Neural cell (in vitro differentiated cells): Measurements from ENCODE around the gene GZMH. TPM values are rescaled to one million over a fixed set of nuclear protein-coding genes. Genes with fewer than 3 reads are reported as not detected.

Experiments
- H2AFZ ChIP-seq: fragments of 200-600, 300-800 bp; sonication (generic), shearing (Covaris generic); 2 replicates; pipeline ENCODE4 v1.6.0; 2014; ENCODE audit warnings: low read depth, mild to moderate bottlenecking, antibody characterized with exemption, low read length, moderate library complexity
- H3F3A ChIP-seq: fragments of 200-600 bp; shearing (Covaris generic); 2 replicates; pipeline ENCODE4 v1.6.1; 2016; ENCODE audit warnings: mild to moderate bottlenecking, moderate library complexity, mixed read lengths, antibody characterized with exemption, low read length; ENCODE audit not compliant: insufficient read depth, poor library complexity, severe bottlenecking
- H3K27ac ChIP-seq: fragments of 200-600, 300-800 bp; sonication (generic), shearing (Covaris generic); 2 replicates; pipeline ENCODE4 v1.5.1; 2014; ENCODE audit warnings: mild to moderate bottlenecking, low read length, moderate library complexity
- H3K27me3 ChIP-seq: fragments of 300-800, 200-600 bp; sonication (generic), shearing (Covaris generic); 2 replicates; pipeline ENCODE4 v1.6.0; 2014; ENCODE audit warnings: mild to moderate bottlenecking, low read depth, low read length, moderate library complexity; ENCODE audit not compliant: insufficient read depth
- H3K36me3 ChIP-seq: fragments of 300-800, 200-600 bp; sonication (generic), shearing (Covaris generic); 2 replicates; pipeline ENCODE4 v1.5.1; 2014; ENCODE audit warnings: mild to moderate bottlenecking, antibody characterized with exemption, low read length, moderate library complexity; ENCODE audit not compliant: insufficient read depth
- H3K4me2 ChIP-seq: fragments of 300-800, 200-600 bp; sonication (generic), shearing (Covaris generic); 2 replicates; pipeline ENCODE4 v1.6.0; 2014; ENCODE audit warnings: mild to moderate bottlenecking, low read length
- H3K4me3 ChIP-seq: fragments of 300-800, 200-600 bp; sonication (generic), shearing (Covaris generic); 2 replicates; pipeline ENCODE4 v1.5.1; 2014; ENCODE audit warnings: mild to moderate bottlenecking, low read length, moderate library complexity
- H3K79me2 ChIP-seq: fragments of 200-600 bp; shearing (Covaris generic); replicated peaks from 2 replicates; pipeline ENCODE4 v1.6.0; 2014; ENCODE audit warnings: mild to moderate bottlenecking, low read length, moderate library complexity; ENCODE audit not compliant: insufficient read depth
- H3K9ac ChIP-seq: fragments of 300-800, 200-600 bp; sonication (generic), shearing (Covaris generic); 2 replicates; pipeline ENCODE4 v1.6.1; 2016; ENCODE audit warnings: mild to moderate bottlenecking, low read length, mixed read lengths
- H3K9me2 ChIP-seq: fragments of 200-600 bp; shearing (Covaris generic); 2 replicates; pipeline ENCODE4 v1.6.1; 2016; ENCODE audit warnings: mild to moderate bottlenecking, low read length, mixed read lengths; ENCODE audit not compliant: insufficient read depth
- H3K9me3 ChIP-seq: fragments of 200-600, 300-800 bp; sonication (generic), shearing (Covaris generic); 2 replicates; pipeline ENCODE4 v1.6.1; 2016; ENCODE audit warnings: mild to moderate bottlenecking, mixed run types, low read length, moderate library complexity, mixed read lengths
- H4K20me1 ChIP-seq: fragments of 200-600 bp; shearing (Covaris generic); 2 replicates; pipeline ENCODE4 v1.6.1; 2016; ENCODE audit warnings: mild to moderate bottlenecking, mixed run types; ENCODE audit not compliant: insufficient read depth
- EP300 ChIP-seq: fragments of 450-650 bp; conservative IDR thresholded peaks from 2 replicates; pipeline ENCODE4 v1.6.1; 2014; ENCODE audit warnings: antibody characterized with exemption, mild to moderate bottlenecking, moderate library complexity; ENCODE audit not compliant: poor library complexity, severe bottlenecking
- EZH2 ChIP-seq: fragments of 200-600, 300-800 bp; shearing (Covaris generic), sonication (generic); IDR thresholded peaks from 2 replicates; pipeline ENCODE4 v1.6.1; 2014; ENCODE audit warnings: antibody characterized with exemption, low read length, borderline replicate concordance, mild to moderate bottlenecking; ENCODE audit not compliant: insufficient read depth, poor library complexity, severe bottlenecking
- MXI1 ChIP-seq: fragments of 450-650 bp; conservative IDR thresholded peaks from 2 replicates; pipeline ENCODE4 v1.6.1; 2014; ENCODE audit warnings: antibody characterized with exemption, mild to moderate bottlenecking; ENCODE audit not compliant: poor library complexity, severe bottlenecking
- POLR2AphosphoS5 ChIP-seq: IDR thresholded peaks from 2 replicates; pipeline ENCODE4 v1.6.1; 2012
- RAD21 ChIP-seq: fragments of 450-650 bp; conservative IDR thresholded peaks from 2 replicates; pipeline ENCODE4 v1.6.1; 2014; ENCODE audit warnings: antibody characterized with exemption, mild to moderate bottlenecking, moderate library complexity
- SMC3 ChIP-seq: fragments of 450-650 bp; conservative IDR thresholded peaks from 2 replicates; pipeline ENCODE4 v1.6.1; 2014; ENCODE audit warnings: antibody characterized with exemption, mild to moderate bottlenecking, moderate library complexity; ENCODE audit not compliant: poor library complexity
- TAF1 ChIP-seq: IDR thresholded peaks from 2 replicates; pipeline ENCODE4 v1.6.1; 2012; ENCODE audit warnings: low read depth
- polyA plus RNA-seq: library from polyadenylated mRNA; depleted of rRNA; stranded (reverse); fragments of >200 nt; gene quantifications from 2 replicates; pipeline ENCODE4 v1.2.3, GENCODE V29; 2014
- TF ChIP-seq, protein P1 (sequence below): IDR thresholded peaks from 2 replicates; pipeline ENCODE4 v1.6.1; 2012; ENCODE audit warnings: borderline replicate concordance
- TF ChIP-seq, protein P2 (sequence below): fragments of 450-650 bp; IDR thresholded peaks from 2 replicates; pipeline ENCODE4 v1.5.1; 2014; ENCODE audit warnings: antibody characterized with exemption, mild to moderate bottlenecking, moderate library complexity; ENCODE audit not compliant: poor library complexity, severe bottlenecking

GZMH gene
- polyA plus RNA-seq, 1 donor from 2014 or later: not detected

DNA sequence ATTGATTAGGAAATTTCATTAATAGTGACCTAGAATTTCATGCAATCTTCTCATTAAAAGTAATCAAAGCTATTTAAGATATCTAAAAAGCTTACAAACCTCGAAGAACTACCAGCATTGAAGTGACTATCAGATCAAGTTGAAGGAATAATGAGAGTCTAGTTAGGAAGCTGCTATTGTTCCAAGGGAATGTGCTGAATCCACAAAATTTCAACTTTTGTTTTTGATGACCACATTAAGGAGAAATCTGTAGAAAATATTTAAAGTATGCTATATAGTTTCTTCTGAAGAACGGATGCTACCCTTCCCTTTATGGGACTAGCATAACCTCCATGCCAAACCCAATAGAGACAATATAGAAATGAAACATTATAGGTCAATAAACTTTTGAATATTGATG is 30.9 kb downstream of the GZMH start:
- Histone ChIP-seq H4K20me1 (no peaks in the 10 kb centered on the region), H3K4me2 (no peak overlapping the region), H3K9me3 (no peaks in the 10 kb centered on the region), H3K27ac (no peak overlapping the region), H3K4me3 (no peak overlapping the region), H3K79me2 (no peaks in the 10 kb centered on the region), H3K27me3 (no peaks in the 10 kb centered on the region), H3K9me2 (no peaks in the 10 kb centered on the region), H3K9ac (no peak overlapping the region), H3K36me3 (no peaks in the 10 kb centered on the region), H3F3A (no peaks in the 10 kb centered on the region), H2AFZ (no peak overlapping the region)
- TF ChIP-seq POLR2AphosphoS5 (no peak), MXI1 (no peak), RAD21 (no peak), SMC3 (no peak), EP300 (no peak), EZH2 (no peak), TAF1 (no peak)
- TF ChIP-seq, protein P1, sequence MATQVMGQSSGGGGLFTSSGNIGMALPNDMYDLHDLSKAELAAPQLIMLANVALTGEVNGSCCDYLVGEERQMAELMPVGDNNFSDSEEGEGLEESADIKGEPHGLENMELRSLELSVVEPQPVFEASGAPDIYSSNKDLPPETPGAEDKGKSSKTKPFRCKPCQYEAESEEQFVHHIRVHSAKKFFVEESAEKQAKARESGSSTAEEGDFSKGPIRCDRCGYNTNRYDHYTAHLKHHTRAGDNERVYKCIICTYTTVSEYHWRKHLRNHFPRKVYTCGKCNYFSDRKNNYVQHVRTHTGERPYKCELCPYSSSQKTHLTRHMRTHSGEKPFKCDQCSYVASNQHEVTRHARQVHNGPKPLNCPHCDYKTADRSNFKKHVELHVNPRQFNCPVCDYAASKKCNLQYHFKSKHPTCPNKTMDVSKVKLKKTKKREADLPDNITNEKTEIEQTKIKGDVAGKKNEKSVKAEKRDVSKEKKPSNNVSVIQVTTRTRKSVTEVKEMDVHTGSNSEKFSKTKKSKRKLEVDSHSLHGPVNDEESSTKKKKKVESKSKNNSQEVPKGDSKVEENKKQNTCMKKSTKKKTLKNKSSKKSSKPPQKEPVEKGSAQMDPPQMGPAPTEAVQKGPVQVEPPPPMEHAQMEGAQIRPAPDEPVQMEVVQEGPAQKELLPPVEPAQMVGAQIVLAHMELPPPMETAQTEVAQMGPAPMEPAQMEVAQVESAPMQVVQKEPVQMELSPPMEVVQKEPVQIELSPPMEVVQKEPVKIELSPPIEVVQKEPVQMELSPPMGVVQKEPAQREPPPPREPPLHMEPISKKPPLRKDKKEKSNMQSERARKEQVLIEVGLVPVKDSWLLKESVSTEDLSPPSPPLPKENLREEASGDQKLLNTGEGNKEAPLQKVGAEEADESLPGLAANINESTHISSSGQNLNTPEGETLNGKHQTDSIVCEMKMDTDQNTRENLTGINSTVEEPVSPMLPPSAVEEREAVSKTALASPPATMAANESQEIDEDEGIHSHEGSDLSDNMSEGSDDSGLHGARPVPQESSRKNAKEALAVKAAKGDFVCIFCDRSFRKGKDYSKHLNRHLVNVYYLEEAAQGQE: no peak
- TF ChIP-seq, protein P2, sequence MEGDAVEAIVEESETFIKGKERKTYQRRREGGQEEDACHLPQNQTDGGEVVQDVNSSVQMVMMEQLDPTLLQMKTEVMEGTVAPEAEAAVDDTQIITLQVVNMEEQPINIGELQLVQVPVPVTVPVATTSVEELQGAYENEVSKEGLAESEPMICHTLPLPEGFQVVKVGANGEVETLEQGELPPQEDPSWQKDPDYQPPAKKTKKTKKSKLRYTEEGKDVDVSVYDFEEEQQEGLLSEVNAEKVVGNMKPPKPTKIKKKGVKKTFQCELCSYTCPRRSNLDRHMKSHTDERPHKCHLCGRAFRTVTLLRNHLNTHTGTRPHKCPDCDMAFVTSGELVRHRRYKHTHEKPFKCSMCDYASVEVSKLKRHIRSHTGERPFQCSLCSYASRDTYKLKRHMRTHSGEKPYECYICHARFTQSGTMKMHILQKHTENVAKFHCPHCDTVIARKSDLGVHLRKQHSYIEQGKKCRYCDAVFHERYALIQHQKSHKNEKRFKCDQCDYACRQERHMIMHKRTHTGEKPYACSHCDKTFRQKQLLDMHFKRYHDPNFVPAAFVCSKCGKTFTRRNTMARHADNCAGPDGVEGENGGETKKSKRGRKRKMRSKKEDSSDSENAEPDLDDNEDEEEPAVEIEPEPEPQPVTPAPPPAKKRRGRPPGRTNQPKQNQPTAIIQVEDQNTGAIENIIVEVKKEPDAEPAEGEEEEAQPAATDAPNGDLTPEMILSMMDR: no peak

GRCh38 chr14:24576771-24577170 is 32.7 kb downstream of the GZMH start:
- Histone ChIP-seq H3K79me2 (no peaks in the 10 kb centered on the region), H3K27me3 (no peaks in the 10 kb centered on the region), H3K9me2 (no peaks in the 10 kb centered on the region), H3F3A (no peaks in the 10 kb centered on the region), H4K20me1 (no peaks in the 10 kb centered on the region), H3K9me3 (no peaks in the 10 kb centered on the region), H3K4me3 (no peak overlapping the region), H3K4me2 (no peak overlapping the region), H2AFZ (no peak overlapping the region), H3K9ac (no peak overlapping the region), H3K27ac (no peak overlapping the region), H3K36me3 (no peaks in the 10 kb centered on the region)
- no peak for TF ChIP-seq SMC3
- TF ChIP-seq EP300: no peak
- TF ChIP-seq, protein P1: no peak
- no peak for TF ChIP-seq MXI1
- TF ChIP-seq, protein P2: no peak
- no peak for TF ChIP-seq POLR2AphosphoS5
- no peak for TF ChIP-seq RAD21
- no peak for TF ChIP-seq EZH2
- no peak for TF ChIP-seq TAF1
